GM12878 (cell line): ENCODE measurements around the gene SLC38A5. TPM values are rescaled to one million over a fixed set of nuclear protein-coding genes. Genes with fewer than 3 reads are reported as not detected.

ENCODE experiments used
- ATAC-seq: fragments of 200-7000 bp; cut with Tn5 transposase; 3 replicates; pipeline ENCODE4 v1.9.1; 2020; ENCODE audit warnings: mild to moderate bottlenecking, moderate library complexity
- BruUV-seq: library from RNA; stranded (reverse); fragments of 400-500 nt; replicated peaks from 2 replicates; lab custom pipeline; 2021; lab: Mats Ljungman, UMichigan
- CTCF ChIA-PET: fragments of 300-600 bp; sonication (Branson Sonifier 250); formaldehyde crosslinking; extraction: SDS; loops from one replicate; lab custom pipeline; 2021; ENCODE audit warnings: inconsistent platforms; lab: Yijun Ruan, JAX
- POLR2A ChIA-PET: fragments of 350-600 bp; formaldehyde crosslinking; extraction: SDS; loops from one replicate; lab custom pipeline; 2021; ENCODE audit warnings: inconsistent platforms; lab: Charles Lee
- RAD21 ChIA-PET: fragments of 300-600 bp; sonication (Branson Sonifier 250); formaldehyde crosslinking; loops from one replicate; lab custom pipeline; 2023; ENCODE audit warnings: antibody characterized with exemption; ENCODE audit not compliant: unreplicated experiment; lab: Charles Lee
- SMC1A ChIA-PET: fragments of 300-600 bp; sonication (Branson Sonifier 250); formaldehyde crosslinking; loops from one replicate; lab custom pipeline; 2023; ENCODE audit not compliant: unreplicated experiment, uncharacterized antibody; lab: Charles Lee
- DNase-seq: peaks from one replicate; pipeline ENCODE4 v3.0.0-alpha.2; 2011; ENCODE audit warnings: low read depth, low spot score
- FAIRE-seq: peaks from 3 replicates; lab custom pipeline; 2011; peaks lifted over from hg19 to GRCh38; lab: Jason Lieb, UNC
- H2AFZ ChIP-seq: 2 replicates; pipeline ENCODE4 v1.6.0; 2011; ENCODE audit warnings: low read depth, low read length, control low read depth; ENCODE audit not compliant: control insufficient read depth
- H3K27ac ChIP-seq: 2 replicates; pipeline ENCODE4 v1.5.1; 2011; ENCODE audit warnings: control low read depth; ENCODE audit not compliant: control insufficient read depth, insufficient read depth
- H3K27me3 ChIP-seq, 2 experiments: replicated peaks in 1 of 2; 2 replicates each; pipeline versions ENCODE4 v1.6.0 to v1.6.1; 2011; ENCODE audit warnings: low read length in 1 of 2; ENCODE audit not compliant: control insufficient read depth in 2 of 2, insufficient read depth in 2 of 2
- H3K36me3 ChIP-seq, 2 experiments: 2 replicates each; pipeline ENCODE4 v1.5.1; 2011; ENCODE audit warnings: low read length in 1 of 2; ENCODE audit not compliant: control insufficient read depth in 2 of 2, insufficient read depth in 2 of 2
- H3K4me1 ChIP-seq: 2 replicates; pipeline ENCODE4 v1.6.1; 2011; ENCODE audit warnings: mild to moderate bottlenecking, low read length, moderate library complexity, mixed read lengths; ENCODE audit not compliant: control insufficient read depth, insufficient read depth
- H3K4me2 ChIP-seq: 2 replicates; pipeline ENCODE4 v1.6.0; 2011; ENCODE audit warnings: control low read depth; ENCODE audit not compliant: control insufficient read depth, insufficient read depth
- H3K4me3 ChIP-seq: fragments of 200-600 bp; sonication (generic); 2 replicates; pipeline ENCODE4 v1.5.1; 2016
- H3K79me2 ChIP-seq: 2 replicates; pipeline ENCODE4 v1.6.0; 2011; ENCODE audit warnings: low read length; ENCODE audit not compliant: control insufficient read depth, insufficient read depth
- H3K9ac ChIP-seq: 2 replicates; pipeline ENCODE4 v1.8.0; 2011; ENCODE audit warnings: low read length, control low read depth, mixed read lengths; ENCODE audit not compliant: control insufficient read depth, insufficient read depth
- H3K9me3 ChIP-seq: replicated peaks from 3 replicates; pipeline ENCODE4 v1.5.1; 2011; ENCODE audit warnings: mild to moderate bottlenecking, low read length; ENCODE audit not compliant: control insufficient read depth, insufficient read depth
- H4K20me1 ChIP-seq: 2 replicates; pipeline ENCODE4 v1.6.0; 2011; ENCODE audit not compliant: control insufficient read depth, insufficient read depth
- GABPA ChIP-seq: IDR thresholded peaks from 2 replicates; pipeline ENCODE4 v1.6.1; 2014; ENCODE audit warnings: antibody characterized with exemption, low read depth, mild to moderate bottlenecking, inconsistent platforms
- GATAD2B ChIP-seq: fragments of 450-650 bp; conservative IDR thresholded peaks from 2 replicates; pipeline ENCODE4 v1.6.1; 2017; ENCODE audit warnings: low read depth, mild to moderate bottlenecking, moderate library complexity
- PAX8 ChIP-seq: fragments of 450-650 bp; IDR thresholded peaks from 2 replicates; pipeline ENCODE4 v1.6.1; 2017; ENCODE audit warnings: mild to moderate bottlenecking, moderate library complexity
- RAD21 ChIP-seq: IDR thresholded peaks from 2 replicates; pipeline ENCODE4 v1.6.1; 2011; ENCODE audit warnings: mild to moderate bottlenecking, low read depth, low read length, moderate library complexity; ENCODE audit not compliant: insufficient read depth
- TCF3 ChIP-seq: IDR thresholded peaks from 2 replicates; pipeline ENCODE4 v1.6.1; 2012; ENCODE audit warnings: low read depth, mild to moderate bottlenecking, low read length, borderline replicate concordance; ENCODE audit not compliant: insufficient read depth
- ZNF207 ChIP-seq: fragments of 450-650 bp; IDR thresholded peaks from 2 replicates; pipeline ENCODE4 v1.6.1; 2014; ENCODE audit warnings: antibody characterized with exemption, mild to moderate bottlenecking, borderline replicate concordance
- ZSCAN29 ChIP-seq: fragments of 450-650 bp; IDR thresholded peaks from 2 replicates; pipeline ENCODE4 v1.6.1; 2017; ENCODE audit warnings: mild to moderate bottlenecking, moderate library complexity
- WGBS: methylation state at CpG from one replicate; pipeline ENCODE4 v1.1.6; 2016; ENCODE audit warnings: low lambda C conversion rate; ENCODE audit not compliant: insufficient replicate concordance, insufficient coverage; ENCODE audit errors: missing lambda C conversion rate; 5-methylcytosine and 5-hydroxymethylcytosine counted together
- in situ Hi-C: fragments of 300-500 bp; cut with MboI; formaldehyde crosslinking; loops from 9 replicates; pipeline ENCODE4 v1.14.3; 2018; ENCODE audit warnings: mixed read lengths
- intact Hi-C: fragments of 100-400 bp; cut with micrococcal nuclease; formaldehyde crosslinking; loops from one replicate; pipeline ENCODE4 v1.14.2; 2022; ENCODE audit not compliant: unreplicated experiment
- polyA plus RNA-seq, 11 experiments: library from polyadenylated mRNA; depleted of rRNA in 4 of 11; unstranded in 6 of 11; stranded (reverse) in 5 of 11; fragments of >200 nt; fragmentation: Nextera tagmentation in 4 of 11; fragmentation: Illumina TruSeq in 1 of 11; extraction: Ambion mirVana in 4 of 11; extraction: Trizol in 1 of 11; gene quantifications; 1 replicate in 1 of 11; 2 replicates in 10 of 11; pipeline versions ENCODE4 v1.2.1 to v1.2.3, GENCODE V29; 2011 to 2016; ENCODE audit warnings: inconsistent platforms in 2 of 11, missing spikeins in 2 of 11, low read depth in 1 of 11
- total RNA-seq, 4 experiments: library from RNA; depleted of rRNA in 3 of 4; stranded (reverse); fragments of >200 nt in 3 of 4; fragmentation: Illumina TruSeq in 1 of 4; extraction: Trizol in 1 of 4; gene quantifications; 2 replicates each; pipeline versions ENCODE4 v1.2.1 to v1.2.3, GENCODE V29; 2013 to 2021
- TF ChIP-seq, protein P1 (sequence below): fragments of 450-650 bp; conservative IDR thresholded peaks from 2 replicates; pipeline ENCODE4 v1.6.1; 2017; ENCODE audit warnings: mild to moderate bottlenecking, moderate library complexity
- TF ChIP-seq, protein P2 (sequence below), 3 experiments: IDR thresholded peaks in 2 of 3; conservative IDR thresholded peaks in 1 of 3; 2 replicates each; pipeline ENCODE4 v1.5.1; 2011; ENCODE audit warnings: low read depth in 3 of 3, low read length in 3 of 3, mild to moderate bottlenecking in 3 of 3, control low read depth in 2 of 3, moderate library complexity in 2 of 3, inconsistent platforms in 1 of 3, mixed read lengths in 1 of 3; ENCODE audit not compliant: control insufficient read depth in 2 of 3, insufficient read depth in 1 of 3; ENCODE audit errors: extremely low read depth in 1 of 3

Gene SLC38A5
- total and polyA plus RNA-seq, 10 of the 15 experiments (the other 5 are each of a cell fraction or from before 2014, with no cell fraction given): 4.2 to 108 (median 70.6) TPM

DNA sequence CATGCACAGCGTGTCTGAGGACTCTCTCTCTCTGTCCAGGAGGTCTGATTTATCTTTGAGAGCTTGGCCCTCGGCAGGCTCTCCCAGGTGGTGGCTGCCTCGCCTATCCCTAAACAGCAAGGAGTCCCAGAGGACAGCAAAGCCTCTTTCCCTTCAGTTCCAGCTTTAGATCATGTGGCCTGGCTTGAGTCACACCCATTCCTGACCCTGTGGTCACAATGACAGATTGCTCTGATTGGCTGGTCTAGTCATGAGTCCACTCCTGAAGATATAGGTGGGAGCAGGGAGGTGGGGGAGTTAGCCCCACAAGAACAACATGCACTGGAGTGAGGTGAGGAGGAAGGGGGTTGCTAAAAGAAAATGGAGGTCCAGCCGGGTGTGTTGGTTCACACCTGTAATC, 26.6 kb upstream of the SLC38A5 start:
- FAIRE-seq (no peak), DNase-seq (no peak), ATAC-seq (no peak)
- RAD21 ChIA-PET: no interaction called here
- in situ Hi-C loops: loop anchor here (10.0 kb wide), 1 partner anchor 412 kb away; no protein-coding TSS in a partner anchor
- TF ChIP-seq GABPA: no peak
- TF ChIP-seq, all 136 proteins: peak for 0
- no peak overlapping the region for H3K27ac ChIP-seq
- WGBS: 47% methylated on average over 4 of the region's 4 CpGs
- no peaks in the 10 kb centered on the region for H3K9me3 ChIP-seq
- ChIA-PET CTCF (interaction anchor here (0.5 to 1.6 kb wide), 2 partner anchors 23 to 414 kb away, joined by 3 read pairs; no protein-coding TSS in a partner anchor), POLR2A (no interaction called here), SMC1A (no interaction called here)
- intact Hi-C loops: no loop called here
- no peak overlapping the region for H3K9ac ChIP-seq
- no peak overlapping the region for H3K4me2 ChIP-seq
- no peaks in the 10 kb centered on the region for H3K4me1 ChIP-seq
- H2AFZ ChIP-seq: no peak overlapping the region
- H3K36me3 ChIP-seq: no peaks in the 10 kb centered on the region
- H3K27me3 ChIP-seq: no peaks in the 10 kb centered on the region
- BruUV-seq: no TSS peak
- H3K4me3 ChIP-seq: no peak overlapping the region
- H4K20me1 ChIP-seq: no peaks in the 10 kb centered on the region
- H3K79me2 ChIP-seq: no peaks in the 10 kb centered on the region

DNA sequence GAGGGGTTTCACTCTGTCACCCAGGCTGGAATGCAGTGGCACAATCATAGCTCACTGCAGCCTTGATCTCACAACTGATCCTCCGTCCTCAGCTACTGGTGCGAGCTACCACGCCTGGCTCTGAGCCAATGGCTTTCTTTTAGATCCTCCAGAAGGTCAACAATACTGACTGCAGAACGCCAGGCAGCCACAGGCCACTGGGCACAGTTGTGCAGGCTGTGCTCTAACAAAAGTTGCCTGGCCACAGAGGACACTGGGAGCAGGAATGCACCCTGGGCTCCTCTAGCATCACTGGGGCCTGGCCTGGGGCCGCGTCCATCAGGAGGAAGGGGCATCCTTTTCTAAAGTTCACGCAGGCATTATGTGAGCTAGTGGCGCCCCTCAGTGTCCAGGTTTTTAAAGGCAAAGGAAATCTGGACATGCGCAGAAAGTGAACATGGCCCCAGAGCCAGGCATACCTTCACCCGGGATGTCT, 23.9 kb upstream of the SLC38A5 start:
- H3K36me3 ChIP-seq: no peaks in the 10 kb centered on the region
- no peaks in the 10 kb centered on the region for H4K20me1 ChIP-seq
- RAD21 ChIA-PET: interaction anchor here (0.7 to 1.5 kb wide), 2 partner anchors 62 to 410 kb away, joined by 3 to 6 read pairs; no protein-coding TSS in a partner anchor
- no peak for FAIRE-seq
- H3K4me1 ChIP-seq: no peaks in the 10 kb centered on the region
- WGBS: 9% methylated on average over 10 of the region's 10 CpGs
- H3K9me3 ChIP-seq: no peaks in the 10 kb centered on the region; the same call in 2 of the 3 replicates
- H3K79me2 ChIP-seq: no peaks in the 10 kb centered on the region
- CTCF ChIA-PET: interaction anchor here (0.6 to 2.6 kb wide), 3 partner anchors 404 to 431 kb away, joined by 3 to 17 read pairs (median 4); no protein-coding TSS in a partner anchor
- SMC1A ChIA-PET: no interaction called here
- H3K9ac ChIP-seq: no peak overlapping the region
- no peak overlapping the region for H3K4me2 ChIP-seq
- no peaks in the 10 kb centered on the region for H3K27me3 ChIP-seq
- no TSS peak for BruUV-seq
- POLR2A ChIA-PET: interaction anchor here (0.5 to 0.7 kb wide), 2 partner anchors 28 to 404 kb away, joined by 4 read pairs; no protein-coding TSS in a partner anchor
- intact Hi-C loops: loop anchor here (1.0 kb wide), 1 partner anchor 411 kb away; no protein-coding TSS in a partner anchor
- no peak for DNase-seq
- H3K27ac ChIP-seq: no peak overlapping the region
- no peak overlapping the region for H3K4me3 ChIP-seq
- ATAC-seq: peak; percentile 27; the same call in 2 of the 3 replicates
- in situ Hi-C loops: loop anchor here (10.0 kb wide), 1 partner anchor 409 kb away; no protein-coding TSS in a partner anchor
- no peak overlapping the region for H2AFZ ChIP-seq
- no peak for TF ChIP-seq ZSCAN29
- no peak for TF ChIP-seq GATAD2B
- peak; percentile 45 for TF ChIP-seq RAD21
- TF ChIP-seq PAX8: no peak
- TF ChIP-seq, protein P1, sequence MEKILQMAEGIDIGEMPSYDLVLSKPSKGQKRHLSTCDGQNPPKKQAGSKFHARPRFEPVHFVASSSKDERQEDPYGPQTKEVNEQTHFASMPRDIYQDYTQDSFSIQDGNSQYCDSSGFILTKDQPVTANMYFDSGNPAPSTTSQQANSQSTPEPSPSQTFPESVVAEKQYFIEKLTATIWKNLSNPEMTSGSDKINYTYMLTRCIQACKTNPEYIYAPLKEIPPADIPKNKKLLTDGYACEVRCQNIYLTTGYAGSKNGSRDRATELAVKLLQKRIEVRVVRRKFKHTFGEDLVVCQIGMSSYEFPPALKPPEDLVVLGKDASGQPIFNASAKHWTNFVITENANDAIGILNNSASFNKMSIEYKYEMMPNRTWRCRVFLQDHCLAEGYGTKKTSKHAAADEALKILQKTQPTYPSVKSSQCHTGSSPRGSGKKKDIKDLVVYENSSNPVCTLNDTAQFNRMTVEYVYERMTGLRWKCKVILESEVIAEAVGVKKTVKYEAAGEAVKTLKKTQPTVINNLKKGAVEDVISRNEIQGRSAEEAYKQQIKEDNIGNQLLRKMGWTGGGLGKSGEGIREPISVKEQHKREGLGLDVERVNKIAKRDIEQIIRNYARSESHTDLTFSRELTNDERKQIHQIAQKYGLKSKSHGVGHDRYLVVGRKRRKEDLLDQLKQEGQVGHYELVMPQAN: no peak
- no peak for TF ChIP-seq TCF3
- no peak for TF ChIP-seq ZNF207
- TF ChIP-seq, protein P2, sequence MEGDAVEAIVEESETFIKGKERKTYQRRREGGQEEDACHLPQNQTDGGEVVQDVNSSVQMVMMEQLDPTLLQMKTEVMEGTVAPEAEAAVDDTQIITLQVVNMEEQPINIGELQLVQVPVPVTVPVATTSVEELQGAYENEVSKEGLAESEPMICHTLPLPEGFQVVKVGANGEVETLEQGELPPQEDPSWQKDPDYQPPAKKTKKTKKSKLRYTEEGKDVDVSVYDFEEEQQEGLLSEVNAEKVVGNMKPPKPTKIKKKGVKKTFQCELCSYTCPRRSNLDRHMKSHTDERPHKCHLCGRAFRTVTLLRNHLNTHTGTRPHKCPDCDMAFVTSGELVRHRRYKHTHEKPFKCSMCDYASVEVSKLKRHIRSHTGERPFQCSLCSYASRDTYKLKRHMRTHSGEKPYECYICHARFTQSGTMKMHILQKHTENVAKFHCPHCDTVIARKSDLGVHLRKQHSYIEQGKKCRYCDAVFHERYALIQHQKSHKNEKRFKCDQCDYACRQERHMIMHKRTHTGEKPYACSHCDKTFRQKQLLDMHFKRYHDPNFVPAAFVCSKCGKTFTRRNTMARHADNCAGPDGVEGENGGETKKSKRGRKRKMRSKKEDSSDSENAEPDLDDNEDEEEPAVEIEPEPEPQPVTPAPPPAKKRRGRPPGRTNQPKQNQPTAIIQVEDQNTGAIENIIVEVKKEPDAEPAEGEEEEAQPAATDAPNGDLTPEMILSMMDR (IDR thresholded peaks at IDR 0.05 in 2 of 3, conservative IDR thresholded peaks at IDR 0.05 in 1 of 3; ENCODE audit: control insufficient read depth in 2 of 3, extremely low read depth in 1 of 3, insufficient read depth in 1 of 3, low read depth in 3 of 3, low read length in 3 of 3): peak in 1 of 3 experiments; percentile 30; a peak in 3 of 6 replicates
